Transverse colon (tissue), 4 donors: Measurements from ENCODE around the gene IRF4.

Experiments
- EP300 ChIP-seq: sonication (generic); formaldehyde crosslinking; IDR thresholded peaks from one replicate; pipeline ENCODE4 v1.6.1; 2017; ENCODE audit warnings: antibody characterized with exemption, low read depth
- POLR2A ChIP-seq: fragments of 450-650 bp; IDR thresholded peaks from one replicate; pipeline ENCODE4 v1.6.1; 2016; ENCODE audit warnings: antibody characterized with exemption, mild to moderate bottlenecking, moderate library complexity
- POLR2AphosphoS5 ChIP-seq, 3 donors: sonication (generic); formaldehyde crosslinking; IDR thresholded peaks; one replicate each; pipeline ENCODE4 v1.6.1; 2016; ENCODE audit warnings: antibody characterized with exemption in 3 of 3
- TF ChIP-seq, protein P1 (sequence below), 5 experiments: fragments of 200-600 bp in 3 of 5; fragments of 450-650 bp in 2 of 5; sonication (generic) in 3 of 5; IDR thresholded peaks; 1 replicate in 2 of 5; 2 replicates in 3 of 5; pipeline ENCODE4 v1.5.1; 2016 to 2017; ENCODE audit warnings: antibody characterized with exemption in 5 of 5, inconsistent platforms in 3 of 5, mild to moderate bottlenecking in 2 of 5, moderate library complexity in 1 of 5

DNA sequence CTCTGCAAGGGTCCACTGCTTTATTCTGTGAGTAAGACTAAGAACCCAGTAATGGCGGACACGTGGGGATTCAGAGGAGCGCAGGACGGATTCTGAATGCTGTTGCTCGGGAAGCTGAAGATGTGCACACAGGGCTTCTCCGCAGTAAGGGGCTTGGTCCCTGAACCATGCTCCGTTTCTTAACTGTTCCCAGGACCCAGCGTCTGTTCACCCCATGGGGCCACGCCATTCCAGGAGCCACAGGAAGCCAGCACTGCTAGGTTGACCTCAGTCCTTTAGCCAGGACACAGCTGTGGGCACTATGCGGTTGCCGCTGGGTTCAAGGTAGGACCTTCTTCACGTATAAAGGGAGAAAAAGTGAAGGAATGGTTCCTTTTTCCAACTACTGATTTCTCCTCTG is 59.8 kb downstream of the IRF4 start:
- TF ChIP-seq, protein P1, sequence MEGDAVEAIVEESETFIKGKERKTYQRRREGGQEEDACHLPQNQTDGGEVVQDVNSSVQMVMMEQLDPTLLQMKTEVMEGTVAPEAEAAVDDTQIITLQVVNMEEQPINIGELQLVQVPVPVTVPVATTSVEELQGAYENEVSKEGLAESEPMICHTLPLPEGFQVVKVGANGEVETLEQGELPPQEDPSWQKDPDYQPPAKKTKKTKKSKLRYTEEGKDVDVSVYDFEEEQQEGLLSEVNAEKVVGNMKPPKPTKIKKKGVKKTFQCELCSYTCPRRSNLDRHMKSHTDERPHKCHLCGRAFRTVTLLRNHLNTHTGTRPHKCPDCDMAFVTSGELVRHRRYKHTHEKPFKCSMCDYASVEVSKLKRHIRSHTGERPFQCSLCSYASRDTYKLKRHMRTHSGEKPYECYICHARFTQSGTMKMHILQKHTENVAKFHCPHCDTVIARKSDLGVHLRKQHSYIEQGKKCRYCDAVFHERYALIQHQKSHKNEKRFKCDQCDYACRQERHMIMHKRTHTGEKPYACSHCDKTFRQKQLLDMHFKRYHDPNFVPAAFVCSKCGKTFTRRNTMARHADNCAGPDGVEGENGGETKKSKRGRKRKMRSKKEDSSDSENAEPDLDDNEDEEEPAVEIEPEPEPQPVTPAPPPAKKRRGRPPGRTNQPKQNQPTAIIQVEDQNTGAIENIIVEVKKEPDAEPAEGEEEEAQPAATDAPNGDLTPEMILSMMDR (IDR thresholded peaks at IDR 0.05): no peak
- TF ChIP-seq POLR2AphosphoS5 (IDR thresholded peaks at IDR 0.05) (no peak), POLR2A (no peak), EP300 (no peak)
